SK-N-MC (cell line): ENCODE measurements around the gene INSC.
"Not testable (repeated sequence)": the region's sequence is repeated elsewhere in the genome, so short reads cannot be mapped to it uniquely, and the experiment has no call there.

Experiments
- DNase-seq: peaks from one replicate; pipeline ENCODE4 v3.0.0-alpha.2; 2011; ENCODE audit warnings: low read depth, low spot score
- H3K27ac ChIP-seq: fragments of 200-600 bp; sonication (generic); 2 replicates; pipeline ENCODE4 v1.5.1; 2016; ENCODE audit warnings: mixed run types
- H3K36me3 ChIP-seq: fragments of 200-600 bp; sonication (generic); 2 replicates; pipeline ENCODE4 v1.6.1; 2017; ENCODE audit warnings: antibody characterized with exemption, low read length, mixed read lengths; ENCODE audit not compliant: insufficient read depth
- H3K4me3 ChIP-seq: fragments of 200-600 bp; sonication (generic); 2 replicates; pipeline ENCODE4 v1.5.1; 2016
- H3K9ac ChIP-seq: fragments of 200-600 bp; sonication (generic); 2 replicates; pipeline ENCODE4 v1.8.0; 2017; ENCODE audit warnings: mixed run types, mixed read lengths; ENCODE audit not compliant: insufficient read length
- H3K9me3 ChIP-seq: fragments of 200-600 bp; sonication (generic); 2 replicates; pipeline ENCODE4 v1.6.1; 2017; ENCODE audit warnings: low read depth, mild to moderate bottlenecking, antibody characterized with exemption, low read length, moderate library complexity, mixed read lengths
- EZH2 ChIP-seq: fragments of 200-600 bp; sonication (generic); IDR thresholded peaks from one replicate; pipeline ENCODE4 v1.6.1; 2017; ENCODE audit warnings: antibody characterized with exemption
- FOXP2 ChIP-seq: optimal IDR thresholded peaks from 2 replicates; pipeline ENCODE3; 2011; ENCODE audit warnings: mild to moderate bottlenecking, moderate library complexity; ENCODE audit not compliant: insufficient read depth; ENCODE audit errors: extremely low read length, control extremely low read depth
- POLR2AphosphoS5 ChIP-seq: IDR thresholded peaks from 2 replicates; pipeline ENCODE4 v1.6.1; 2012; ENCODE audit warnings: mild to moderate bottlenecking, low read depth, low read length, borderline replicate concordance

The INSC gene, protein sequence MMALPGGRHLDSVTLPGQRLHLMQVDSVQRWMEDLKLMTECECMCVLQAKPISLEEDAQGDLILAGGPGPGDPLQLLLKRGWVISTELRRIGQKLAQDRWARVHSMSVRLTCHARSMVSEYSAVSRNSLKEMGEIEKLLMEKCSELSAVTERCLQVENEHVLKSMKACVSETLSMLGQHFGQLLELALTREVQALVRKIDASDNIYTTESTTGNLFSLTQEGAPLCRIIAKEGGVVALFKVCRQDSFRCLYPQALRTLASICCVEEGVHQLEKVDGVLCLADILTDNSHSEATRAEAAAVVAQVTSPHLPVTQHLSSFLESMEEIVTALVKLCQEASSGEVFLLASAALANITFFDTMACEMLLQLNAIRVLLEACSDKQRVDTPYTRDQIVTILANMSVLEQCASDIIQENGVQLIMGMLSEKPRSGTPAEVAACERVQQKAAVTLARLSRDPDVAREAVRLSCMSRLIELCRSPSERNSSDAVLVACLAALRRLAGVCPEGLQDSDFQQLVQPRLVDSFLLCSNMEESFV

DNA sequence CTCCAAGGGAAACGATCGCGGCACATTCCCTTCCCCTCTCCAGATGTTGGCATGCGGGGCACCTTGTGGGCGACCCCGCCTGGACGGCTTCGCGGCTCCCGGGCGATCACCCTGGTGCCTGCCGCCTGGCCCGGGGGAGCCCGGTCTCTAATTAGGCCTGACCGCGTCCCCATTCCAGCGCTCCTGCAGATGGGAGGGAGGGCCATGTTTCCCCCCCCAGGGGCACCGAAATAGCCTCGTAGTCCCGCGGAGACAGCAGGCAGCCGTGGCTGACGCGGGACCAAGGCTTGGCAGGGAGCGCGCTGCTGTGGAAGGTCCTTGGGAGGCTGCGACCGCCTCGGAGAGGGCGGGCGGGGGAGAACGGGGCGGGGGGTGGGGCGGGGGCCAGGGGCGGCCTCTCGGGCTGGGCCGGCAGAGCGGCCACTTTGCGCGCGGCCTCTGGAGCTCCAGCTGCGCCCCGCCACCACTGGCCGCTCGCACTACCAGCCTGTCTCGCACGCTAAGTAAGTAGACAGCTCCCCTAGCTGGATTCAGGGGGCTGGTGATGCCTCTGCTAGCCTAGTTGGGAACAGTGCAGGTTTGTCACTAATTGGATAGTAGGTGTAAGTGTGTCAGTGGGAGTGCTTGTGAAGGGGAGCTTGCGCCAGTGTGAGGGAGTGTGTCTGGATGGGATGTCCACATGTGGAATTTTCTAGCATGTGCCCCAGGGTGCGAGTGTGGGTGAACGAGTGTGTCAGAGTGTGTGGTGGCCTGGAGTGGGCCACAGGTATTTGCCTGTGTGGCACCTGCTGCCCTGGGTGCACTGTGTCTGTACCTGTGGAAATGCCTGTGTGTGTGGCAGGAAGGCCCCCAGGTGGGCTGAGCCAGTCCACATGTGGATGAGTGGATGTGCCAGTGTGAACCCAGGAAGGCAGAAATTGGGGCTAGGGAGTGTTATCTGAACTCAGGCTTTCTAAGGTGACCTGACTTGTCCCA is at the start of gene INSC:
Gene INSC, plus strand, starts transcription at position 423 of the 975 bp plus-strand sequence. CDS start 34,252 bp downstream, outside the sequence.
- Histone ChIP-seq H3K9ac (no peak within 1 kb of the TSS), H3K36me3 (no peaks in the 10 kb centered on the region), H3K4me3 (no peak within 1 kb of the TSS), H3K9me3 (no peaks in the 10 kb centered on the region), H3K27ac (no peak within 1 kb of the TSS)
- DNase-seq: no peak
- TF ChIP-seq POLR2AphosphoS5: no peak
- TF ChIP-seq FOXP2: no peak
- no peak for TF ChIP-seq EZH2

DNA sequence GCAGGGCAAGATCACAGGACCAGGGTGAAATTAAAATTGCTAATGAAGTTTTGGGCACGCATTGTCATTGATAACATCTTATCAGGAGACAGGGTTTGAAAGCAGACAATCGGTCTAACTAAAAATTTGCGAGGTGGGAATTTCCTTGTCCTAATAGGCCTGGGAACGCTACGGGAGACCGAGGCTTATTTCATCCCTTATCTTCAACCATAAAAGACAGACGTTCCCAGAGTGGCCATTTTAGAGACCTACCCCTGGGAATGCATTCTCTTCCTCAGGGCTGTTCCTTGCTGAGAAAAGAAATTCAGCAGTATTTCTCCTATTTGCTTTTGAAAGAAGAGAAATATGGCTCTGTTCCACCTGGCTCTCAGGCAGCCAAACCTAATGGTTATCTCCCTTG is 45.0 kb upstream of the INSC start:
- not testable (repeated sequence) for H3K9me3 ChIP-seq, DNase-seq, H3K27ac ChIP-seq

DNA sequence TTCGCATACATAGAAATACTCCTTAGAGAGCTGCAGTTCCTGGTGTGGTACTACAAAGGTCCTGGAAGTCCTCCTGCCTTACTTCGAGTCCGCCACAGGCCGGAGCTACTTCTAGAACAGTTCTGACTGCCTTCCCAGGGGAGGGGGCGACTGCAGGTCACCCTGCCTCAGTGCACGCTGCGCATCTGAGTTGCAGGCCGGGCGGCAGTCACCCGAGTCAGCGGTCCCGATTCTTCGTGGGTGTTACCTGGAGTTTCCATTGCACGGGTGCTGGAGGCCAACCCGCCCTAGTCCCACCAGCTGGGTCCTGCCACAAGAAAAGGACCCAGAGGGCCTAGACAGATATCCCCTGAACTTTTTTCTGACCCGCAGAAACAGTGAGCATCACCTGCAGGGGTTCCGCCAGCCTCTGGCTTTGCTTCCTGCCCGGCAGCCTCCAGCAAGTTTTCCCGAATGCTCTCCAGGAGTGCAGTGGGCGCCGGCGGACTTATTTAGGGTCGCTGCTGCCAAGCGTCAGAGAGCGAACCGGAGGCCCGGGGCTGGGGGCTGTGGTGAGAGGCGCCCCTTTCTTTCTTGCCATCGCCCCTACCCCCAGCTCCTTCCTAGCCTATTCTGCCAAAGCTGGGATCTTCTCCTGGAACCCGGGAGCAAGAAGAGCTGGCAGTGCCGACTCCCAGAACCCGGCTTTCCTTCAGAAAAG is 43.0 kb upstream of the INSC start:
- TF ChIP-seq FOXP2 (no peak), EZH2 (no peak), POLR2AphosphoS5 (no peak)

More for the DNA sequence above, 45.0 kb upstream of the INSC start:
- H3K36me3 ChIP-seq, H3K9ac ChIP-seq, H3K4me3 ChIP-seq: not testable (repeated sequence)

DNA sequence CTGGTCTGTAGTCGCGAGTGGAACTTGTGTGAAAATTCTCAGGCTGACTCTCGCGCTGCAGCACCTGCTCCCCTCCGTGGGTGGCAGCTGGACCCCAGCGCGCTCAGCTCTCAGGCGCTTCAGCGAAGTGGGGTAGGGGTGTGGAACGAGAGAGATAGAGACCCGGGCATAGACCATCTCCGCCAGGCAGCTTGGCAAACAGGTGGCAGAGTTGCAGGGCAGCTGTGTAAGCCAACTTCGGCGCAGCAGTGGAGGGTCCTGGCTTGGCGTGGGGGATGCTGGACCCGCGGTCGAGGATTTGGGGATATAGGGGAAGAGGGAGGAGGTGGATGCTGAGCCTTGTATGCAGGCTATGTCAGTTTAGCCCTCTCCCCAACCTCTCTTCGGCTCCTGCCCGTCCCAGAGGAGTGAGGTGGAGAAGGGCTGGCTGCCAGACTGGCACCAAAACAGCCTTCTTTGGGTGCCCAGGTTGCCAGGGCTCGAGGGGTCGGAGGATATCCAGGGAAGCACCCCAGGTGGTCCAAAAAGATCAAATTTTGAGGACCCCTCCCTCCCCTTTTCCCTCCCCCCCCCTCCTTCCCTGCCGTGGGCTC is 42.1 kb upstream of the INSC start:
- Histone ChIP-seq H3K36me3 (no peaks in the 10 kb centered on the region), H3K4me3 (peak overlapping the region; percentile 68), H3K9me3 (no peaks in the 10 kb centered on the region), H3K27ac (no peak overlapping the region), H3K9ac (no peak overlapping the region)
- TF ChIP-seq FOXP2 (no peak), POLR2AphosphoS5 (no peak), EZH2 (no peak)
- DNase-seq: no peak

More for the DNA sequence above, 43.0 kb upstream of the INSC start:
- no peak overlapping the region for H3K4me3 ChIP-seq
- DNase-seq: no peak
- H3K27ac ChIP-seq: no peak overlapping the region
- H3K36me3 ChIP-seq: no peaks in the 10 kb centered on the region
- H3K9ac ChIP-seq: no peak overlapping the region
- H3K9me3 ChIP-seq: no peaks in the 10 kb centered on the region

DNA sequence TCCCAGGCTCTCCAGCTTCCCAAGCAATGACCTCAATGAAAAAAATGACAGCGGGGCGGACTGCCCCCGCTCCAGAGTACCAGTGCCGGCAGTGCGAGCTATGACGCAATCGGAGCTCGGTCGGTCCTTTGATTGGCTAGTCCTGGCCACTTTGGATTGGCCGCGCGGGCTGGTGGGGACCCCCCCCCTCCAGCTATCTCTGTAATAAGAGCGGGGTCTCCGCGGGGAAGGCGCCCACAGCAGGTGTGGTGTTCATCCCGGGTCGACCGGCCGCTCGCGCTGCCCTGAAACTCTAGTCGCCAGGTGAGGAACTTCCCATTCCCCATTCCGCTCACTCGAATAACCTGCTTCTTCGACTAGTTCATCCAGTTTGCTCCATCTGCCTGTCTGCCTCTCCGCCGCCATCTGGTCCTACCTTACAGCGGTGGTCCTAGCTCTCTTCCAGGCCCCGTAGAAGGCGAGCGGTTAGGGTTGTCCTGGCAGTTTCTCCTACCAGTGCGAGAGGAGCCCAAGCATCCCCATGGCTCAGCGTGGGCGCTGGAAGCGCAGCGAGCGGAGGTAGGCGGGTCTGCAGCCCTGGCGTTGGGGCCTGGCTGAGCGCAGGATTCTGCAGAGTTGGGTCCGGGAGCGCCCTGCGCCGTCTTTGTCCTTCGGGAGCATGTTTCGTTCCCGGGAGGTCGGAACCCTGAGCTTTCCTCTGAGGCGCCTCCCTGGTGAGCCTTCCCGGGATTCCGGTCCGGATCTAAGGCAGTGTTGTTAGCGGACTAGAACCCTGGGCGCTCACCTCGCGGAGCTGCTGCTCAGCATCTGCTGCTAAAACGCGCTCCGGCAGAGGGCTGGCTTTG is 41.1 kb upstream of the INSC start, which contains the start of gene CALCB:
Gene CALCB, plus strand, starts transcription at position 233 of the 845 bp plus-strand sequence. CDS start 1,126 bp downstream, outside the sequence.
- Histone ChIP-seq H3K9ac (no peak within 1 kb of the TSS), H3K9me3 (no peaks in the 10 kb centered on the region), H3K27ac (no peak within 1 kb of the TSS), H3K4me3 (peak within 1 kb of the TSS; percentile 68), H3K36me3 (no peaks in the 10 kb centered on the region)
- TF ChIP-seq POLR2AphosphoS5 (no peak), EZH2 (no peak), FOXP2 (no peak)
- no peak for DNase-seq

DNA sequence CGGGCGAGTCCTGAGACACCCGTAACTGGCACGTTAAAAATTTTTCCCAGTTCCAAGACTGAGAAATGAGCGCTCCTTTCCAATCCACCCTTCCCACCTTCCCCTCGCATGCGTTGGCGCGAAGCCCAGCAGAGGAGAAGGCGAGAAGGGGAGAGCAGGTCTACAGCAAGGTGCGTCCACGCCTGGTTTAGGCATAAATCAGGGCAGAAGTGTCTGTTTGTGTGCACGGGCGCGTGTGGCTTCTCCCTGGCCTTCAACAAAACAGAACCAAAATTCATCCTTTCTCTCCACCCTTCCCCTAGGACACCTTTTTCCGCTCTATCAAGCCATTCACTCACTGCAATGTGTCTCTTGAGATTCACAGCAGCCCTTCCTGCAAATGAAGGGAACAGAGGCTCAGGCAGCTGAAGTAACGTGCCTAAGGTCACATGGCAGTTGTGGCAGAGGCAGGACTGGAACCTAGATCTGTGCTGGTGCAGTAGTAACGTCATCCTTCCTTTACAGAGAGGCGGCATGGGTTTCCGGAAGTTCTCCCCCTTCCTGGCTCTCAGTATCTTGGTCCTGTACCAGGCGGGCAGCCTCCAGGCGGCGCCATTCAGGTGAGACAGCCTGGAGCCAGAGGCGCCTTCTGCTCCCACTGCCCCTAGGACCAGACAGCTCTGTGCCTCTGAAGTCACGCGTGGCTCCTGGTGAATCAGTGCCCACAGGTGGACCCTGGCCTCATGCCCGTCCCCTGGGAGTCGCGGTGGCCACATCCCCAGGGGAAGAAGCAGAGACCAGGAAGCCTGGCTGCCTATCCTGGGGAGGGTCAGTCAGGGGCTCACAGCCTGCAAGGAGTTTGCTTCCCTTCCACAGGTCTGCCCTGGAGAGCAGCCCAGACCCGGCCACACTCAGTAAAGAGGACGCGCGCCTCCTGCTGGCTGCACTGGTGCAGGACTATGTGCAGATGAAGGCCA is 40.2 kb upstream of the INSC start:
- H3K4me3 ChIP-seq: peak overlapping the region; percentile 68; the same call in 1 of the 2 replicates
- no peak overlapping the region for H3K9ac ChIP-seq
- no peak for TF ChIP-seq POLR2AphosphoS5
- no peak for TF ChIP-seq EZH2
- no peak for TF ChIP-seq FOXP2
- no peak for DNase-seq
- H3K36me3 ChIP-seq: no peaks in the 10 kb centered on the region
- H3K27ac ChIP-seq: no peak overlapping the region
- H3K9me3 ChIP-seq: no peaks in the 10 kb centered on the region

DNA sequence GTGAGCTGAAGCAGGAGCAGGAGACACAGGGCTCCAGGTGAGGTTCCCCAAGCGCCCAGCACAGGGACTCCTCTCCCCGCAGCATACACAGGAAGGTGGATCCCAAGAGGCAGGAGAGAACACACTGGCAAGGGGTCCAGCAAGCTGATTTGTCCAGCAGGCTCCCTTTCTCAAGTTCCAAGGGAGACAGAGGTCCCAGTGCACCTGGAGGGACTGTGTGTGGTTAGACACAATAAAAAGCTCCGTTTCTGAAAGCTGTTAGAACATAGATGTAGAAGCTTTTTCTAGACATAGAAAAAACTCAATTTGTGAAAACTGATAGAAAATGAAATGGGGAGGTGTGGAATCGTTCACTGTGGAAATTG is 39.6 kb upstream of the INSC start:
- Histone ChIP-seq H3K9ac (no peak overlapping the region), H3K27ac (no peak overlapping the region)
- TF ChIP-seq EZH2: no peak
- no peak for TF ChIP-seq POLR2AphosphoS5
- no peak for TF ChIP-seq FOXP2

More for the DNA sequence above, 39.6 kb upstream of the INSC start:
- DNase-seq: no peak
- Histone ChIP-seq H3K4me3 (no peak overlapping the region), H3K9me3 (no peaks in the 10 kb centered on the region), H3K36me3 (no peaks in the 10 kb centered on the region)
